Fibroblast of the aortic adventitia (primary cell): Measurements from ENCODE around the gene RABGAP1L. TPM values are rescaled to one million over a fixed set of nuclear protein-coding genes. Genes with fewer than 3 reads are reported as not detected.
"Not testable (repeated sequence)": the region's sequence is repeated elsewhere in the genome, so short reads cannot be mapped to it uniquely, and the experiment has no call there.

Experiments
- DNase-seq: peaks from one replicate; pipeline ENCODE4 v3.0.0-alpha.2; 2010; ENCODE audit warnings: low read depth
- H3K4me3 ChIP-seq: 2 replicates; pipeline ENCODE4 v1.5.1; 2011; ENCODE audit warnings: low read depth, mild to moderate bottlenecking, control low read depth, low read length, moderate library complexity
- CTCF ChIP-seq: IDR thresholded peaks from 2 replicates; pipeline ENCODE4 v1.5.1; 2011; ENCODE audit warnings: mild to moderate bottlenecking, low read length, control low read depth, inconsistent platforms; ENCODE audit not compliant: insufficient read depth
- total RNA-seq: library from RNA; depleted of rRNA; stranded (reverse); fragments of >200 nt; gene quantifications from 2 replicates; pipeline ENCODE4 v1.2.3, GENCODE V29; 2012; ENCODE audit warnings: low replicate concordance

Gene RABGAP1L
- total RNA-seq, 1 donor: 39.9 TPM

- TF ChIP-seq CTCF: no peak
- DNase-seq: peak; percentile 47
- no peak overlapping the region for H3K4me3 ChIP-seq
These were observed 6.3 kb downstream of the RABGAP1L start for GRCh38 chr1:174165471-174166137.

GRCh38 chr1:174166530-174167264 is 7.4 kb downstream of the RABGAP1L start:
- DNase-seq: no peak
- no peak for TF ChIP-seq CTCF
- no peak overlapping the region for H3K4me3 ChIP-seq

- TF ChIP-seq CTCF: no peak
- DNase-seq: no peak
- H3K4me3 ChIP-seq: no peak overlapping the region
These were observed 8.0 kb downstream of the RABGAP1L start for GRCh38 chr1:174167265-174167803.

GRCh38 chr1:174169342-174169741 is 10.0 kb downstream of the RABGAP1L start:
- DNase-seq: no peak
- H3K4me3 ChIP-seq: no peak overlapping the region
- no peak for TF ChIP-seq CTCF

- TF ChIP-seq CTCF: no peak
- no peak for DNase-seq
- H3K4me3 ChIP-seq: no peak overlapping the region
These were observed 11.8 kb downstream of the RABGAP1L start for GRCh38 chr1:174171073-174171472.

- no peak for DNase-seq
- TF ChIP-seq CTCF: no peak
- H3K4me3 ChIP-seq: no peak overlapping the region
These were observed 15.4 kb downstream of the RABGAP1L start for GRCh38 chr1:174174461-174175329.

GRCh38 chr1:174178459-174178858 is 19.1 kb downstream of the RABGAP1L start:
- H3K4me3 ChIP-seq, DNase-seq: not testable (repeated sequence)
